ENCODE results near the gene CFTR. TPM values are rescaled to one million over a fixed set of nuclear protein-coding genes. Genes with fewer than 3 reads are reported as not detected.

Gene CFTR
- total RNA-seq, 2 experiments from 2014 or later: not detected

GRCh38 chr7:117686311-117686935 lies 206.6 kb downstream of the CFTR start:
- H3K4me3 ChIP-seq (ENCODE audit: low read length): no peak overlapping the region
- H3K27ac ChIP-seq (ENCODE audit: low read depth in 1 of 2, low read length in 2 of 2): no peak overlapping the region
- Mint-ChIP-seq H3K36me3 (ENCODE audit: low read depth) (no peaks in the 10 kb centered on the region), H3K27me3 (peaks cover 9% of the 10 kb centered on the region), H3K9me3 (no peaks in the 10 kb centered on the region), H3K27ac (no peak overlapping the region), H3K4me3 (no peak overlapping the region), H3K4me1 (ENCODE audit: low read depth) (no peaks in the 10 kb centered on the region)
- DNase-seq (no peak), ATAC-seq (ENCODE audit: poor library complexity) (no peak)
- no peak for TF ChIP-seq CTCF (IDR thresholded peaks at IDR 0.05)
- CTCF ChIA-PET: no interaction called here
- H3K9me3 ChIP-seq (ENCODE audit: control insufficient read depth in 1 of 2, insufficient read depth in 1 of 2, low read length in 2 of 2): peaks cover 0 to 3% of the 10 kb centered on the region in 2 experiments
- H3K36me3 ChIP-seq (ENCODE audit: insufficient read depth, low read length): no peaks in the 10 kb centered on the region
- POLR2A ChIA-PET: no interaction called here
- H3K27me3 ChIP-seq (ENCODE audit: control insufficient read depth in 1 of 2, insufficient read depth in 2 of 2, low read length in 2 of 2): no peaks in the 10 kb centered on the region
- H3K4me1 ChIP-seq (ENCODE audit: insufficient read depth, low read length): no peaks in the 10 kb centered on the region
- intact Hi-C loops (cut with DNase I, micrococcal nuclease): no loop called here

GRCh38 chr7:117688126-117688525 lies 208.3 kb downstream of the CFTR start:
- Mint-ChIP-seq H3K9me3 (no peaks in the 10 kb centered on the region), H3K4me1 (ENCODE audit: low read depth) (no peaks in the 10 kb centered on the region), H3K27me3 (peaks cover 9% of the 10 kb centered on the region), H3K36me3 (ENCODE audit: low read depth) (no peaks in the 10 kb centered on the region), H3K27ac (no peak overlapping the region), H3K4me3 (no peak overlapping the region)
- no peaks in the 10 kb centered on the region for H3K4me1 ChIP-seq (ENCODE audit: insufficient read depth, low read length)
- no peak overlapping the region for H3K4me3 ChIP-seq (ENCODE audit: low read length)
- no peaks in the 10 kb centered on the region for H3K27me3 ChIP-seq (ENCODE audit: control insufficient read depth in 1 of 2, insufficient read depth in 2 of 2, low read length in 2 of 2)
- intact Hi-C loops (cut with DNase I, micrococcal nuclease): no loop called here
- CTCF ChIA-PET: no interaction called here
- H3K27ac ChIP-seq (ENCODE audit: low read depth in 1 of 2, low read length in 2 of 2): no peak overlapping the region
- DNase-seq (no peak), ATAC-seq (ENCODE audit: poor library complexity) (no peak)
- POLR2A ChIA-PET: no interaction called here
- no peak for TF ChIP-seq CTCF (IDR thresholded peaks at IDR 0.05)
- no peaks in the 10 kb centered on the region for H3K36me3 ChIP-seq (ENCODE audit: insufficient read depth, low read length)
- H3K9me3 ChIP-seq (ENCODE audit: control insufficient read depth in 1 of 2, insufficient read depth in 1 of 2, low read length in 2 of 2): peaks cover 0 to 3% of the 10 kb centered on the region in 2 experiments

- ChIA-PET POLR2A (no interaction called here), CTCF (no interaction called here)
- ATAC-seq (ENCODE audit: poor library complexity) (no peak), DNase-seq (no peak)
- H3K4me3 ChIP-seq (ENCODE audit: low read length): no peak overlapping the region
- TF ChIP-seq CTCF (IDR thresholded peaks at IDR 0.05): no peak
- H3K9me3 ChIP-seq (ENCODE audit: control insufficient read depth in 1 of 2, insufficient read depth in 1 of 2, low read length in 2 of 2): peaks cover 0 to 3% of the 10 kb centered on the region in 2 experiments
- H3K4me1 ChIP-seq (ENCODE audit: insufficient read depth, low read length): no peaks in the 10 kb centered on the region
- H3K36me3 ChIP-seq (ENCODE audit: insufficient read depth, low read length): no peaks in the 10 kb centered on the region
- H3K27ac Mint-ChIP-seq: no peak overlapping the region
- H3K4me3 Mint-ChIP-seq: no peak overlapping the region
- no peaks in the 10 kb centered on the region for H3K36me3 Mint-ChIP-seq (ENCODE audit: low read depth)
- no peaks in the 10 kb centered on the region for H3K4me1 Mint-ChIP-seq (ENCODE audit: low read depth)
- H3K9me3 Mint-ChIP-seq: no peaks in the 10 kb centered on the region
- peaks cover 9% of the 10 kb centered on the region for H3K27me3 Mint-ChIP-seq
- intact Hi-C loops (cut with DNase I, micrococcal nuclease): no loop called here
- H3K27me3 ChIP-seq (ENCODE audit: control insufficient read depth in 1 of 2, insufficient read depth in 2 of 2, low read length in 2 of 2): no peaks in the 10 kb centered on the region
- H3K27ac ChIP-seq (ENCODE audit: low read depth in 1 of 2, low read length in 2 of 2): no peak overlapping the region
Measured at GRCh38 chr7:117689406-117689805, 209.6 kb downstream of the CFTR start.

Measured in CD4-positive, alpha-beta T cell (primary cell).